LNCAP (cell line): ENCODE measurements around the gene DGCR2.

Experiments
- CTCF ChIP-seq: fragments of 450-650 bp; IDR thresholded peaks from 2 replicates; pipeline ENCODE4 v1.5.1; 2017; ENCODE audit warnings: mild to moderate bottlenecking

Gene DGCR2

GRCh38 chr22:19132693-19133400, 10.6 kb upstream of the DGCR2 start:
- TF ChIP-seq CTCF, result no peak

DNA sequence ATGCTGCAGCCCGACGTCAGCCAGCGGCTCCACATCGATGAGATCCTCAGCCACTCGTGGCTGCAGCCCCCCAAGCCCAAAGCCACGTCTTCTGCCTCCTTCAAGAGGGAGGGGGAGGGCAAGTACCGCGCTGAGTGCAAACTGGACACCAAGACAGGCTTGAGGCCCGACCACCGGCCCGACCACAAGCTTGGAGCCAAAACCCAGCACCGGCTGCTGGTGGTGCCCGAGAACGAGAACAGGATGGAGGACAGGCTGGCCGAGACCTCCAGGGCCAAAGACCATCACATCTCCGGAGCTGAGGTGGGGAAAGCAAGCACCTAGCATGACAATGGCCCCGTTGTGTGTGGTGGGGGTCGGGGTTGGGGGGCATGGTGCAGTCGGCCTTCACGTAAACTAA, 9.9 kb upstream of the DGCR2 start:
- TF ChIP-seq CTCF, result no peak

DNA sequence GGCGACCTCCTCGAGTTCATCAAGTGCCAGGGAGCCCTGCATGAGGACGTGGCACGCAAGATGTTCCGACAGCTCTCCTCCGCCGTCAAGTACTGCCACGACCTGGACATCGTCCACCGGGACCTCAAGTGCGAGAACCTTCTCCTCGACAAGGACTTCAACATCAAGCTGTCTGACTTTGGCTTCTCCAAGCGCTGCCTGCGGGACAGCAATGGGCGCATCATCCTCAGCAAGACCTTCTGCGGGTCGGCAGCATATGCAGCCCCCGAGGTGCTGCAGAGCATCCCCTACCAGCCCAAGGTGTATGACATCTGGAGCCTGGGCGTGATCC, 9.4 kb upstream of the DGCR2 start:
- TF ChIP-seq CTCF, result no peak

DNA sequence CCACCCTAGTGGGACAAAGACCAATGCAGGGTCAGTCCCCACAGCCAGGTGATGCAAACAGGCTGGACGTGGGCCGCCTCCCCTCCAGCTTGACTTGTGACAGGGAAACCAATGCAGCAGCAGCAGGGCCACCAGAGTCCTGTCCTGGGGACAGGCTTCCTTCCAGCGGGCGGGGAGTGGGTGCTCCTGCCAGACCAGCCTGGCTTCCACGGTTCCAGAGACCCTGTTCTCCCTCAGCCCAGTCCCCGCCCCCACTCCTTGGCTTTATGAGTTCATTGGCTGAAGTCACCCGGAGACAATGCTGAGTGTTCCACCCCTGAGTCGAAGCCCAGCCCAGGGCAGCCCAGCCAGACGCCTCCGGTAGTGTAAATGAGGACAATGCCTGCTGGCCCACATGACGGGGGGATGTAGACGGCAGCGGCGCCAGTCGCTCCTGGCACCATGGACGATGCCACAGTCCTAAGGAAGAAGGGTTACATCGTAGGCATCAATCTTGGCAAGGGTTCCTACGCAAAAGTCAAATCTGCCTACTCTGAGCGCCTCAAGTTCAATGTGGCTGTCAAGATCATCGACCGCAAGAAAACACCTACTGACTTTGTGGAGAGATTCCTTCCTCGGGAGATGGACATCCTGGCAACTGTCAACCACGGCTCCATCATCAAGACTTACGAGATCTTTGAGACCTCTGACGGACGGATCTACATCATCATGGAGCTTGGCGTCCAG, 8.9 kb upstream of the DGCR2 start, which contains the start of gene TSSK2:
Gene TSSK2 (plus strand): TSS at position 350 of the 726 bp plus-strand sequence. CDS start 92 bp downstream, at position 442.
- TF ChIP-seq CTCF, result no peak

DNA sequence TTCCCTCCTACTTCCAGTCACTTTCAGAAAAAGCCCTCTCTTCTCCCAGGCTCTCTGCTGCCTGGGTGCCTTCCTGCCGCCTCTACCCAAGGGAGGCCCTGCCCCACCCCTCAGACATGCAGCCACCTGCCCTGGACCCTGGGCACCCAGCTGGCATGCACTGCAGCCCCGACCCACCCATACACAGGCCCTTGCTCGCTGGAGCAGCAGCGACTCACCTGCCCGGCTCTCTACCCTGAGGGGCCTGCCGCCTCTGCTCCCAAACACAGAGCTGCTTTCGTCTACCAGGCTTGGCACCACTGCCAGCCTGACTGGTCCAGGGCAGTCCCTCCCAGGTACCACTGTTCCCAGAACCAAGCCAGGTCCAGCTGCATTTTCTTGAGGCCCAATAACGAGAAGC, 7.7 kb upstream of the DGCR2 start:
- TF ChIP-seq CTCF, result no peak

DNA sequence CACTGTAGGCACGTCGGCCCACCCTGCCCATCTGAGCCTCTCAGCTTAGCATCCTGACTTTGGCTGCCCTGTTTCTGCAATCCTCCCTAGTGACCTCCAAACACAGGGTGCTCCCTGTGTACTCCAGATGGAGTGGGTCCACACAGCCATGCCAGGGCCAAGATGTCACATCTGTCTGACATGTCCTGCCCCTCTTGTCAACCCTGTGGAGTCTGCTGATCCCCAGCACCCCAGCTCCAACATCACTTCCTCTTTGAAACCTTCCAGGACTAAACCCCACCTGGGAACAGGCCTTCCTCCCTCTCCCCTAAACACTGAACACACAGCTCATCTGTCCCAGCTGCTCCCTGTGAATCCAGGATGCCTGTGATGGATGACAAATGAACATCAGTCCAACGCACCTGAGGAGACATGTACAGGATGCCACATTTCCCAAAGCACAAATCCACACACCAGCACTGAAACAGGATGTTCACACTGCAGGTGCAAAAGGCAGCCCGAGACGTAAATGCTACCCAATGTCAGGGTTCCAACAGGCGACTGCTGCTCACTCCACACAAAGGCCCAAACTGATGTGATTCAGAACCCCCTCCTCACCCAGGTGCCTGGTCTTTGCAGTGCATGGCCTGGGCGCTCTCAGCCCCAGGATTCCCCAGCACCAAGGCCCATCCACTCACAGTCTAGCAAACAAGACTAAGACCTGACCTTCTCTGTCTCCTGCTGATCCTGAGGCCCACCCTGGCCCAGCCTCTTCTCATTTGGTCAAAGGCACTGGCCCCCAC, 6.9 kb upstream of the DGCR2 start:
- TF ChIP-seq CTCF, result no peak

- no peak for TF ChIP-seq CTCF
These were observed 5.8 kb upstream of the DGCR2 start for GRCh38 chr22:19128009-19128401.
